Glomerular endothelial cell (primary cell): ENCODE data around the gene HRG. TPM values are rescaled to one million over a fixed set of nuclear protein-coding genes. Genes with fewer than 3 reads are reported as not detected.
"Not testable (repeated sequence)": the region's sequence is repeated elsewhere in the genome, so short reads cannot be mapped to it uniquely, and the experiment has no call there.

Experiments used
- DNase-seq: peaks from one replicate; pipeline ENCODE4 v3.0.0-alpha.2; 2011; ENCODE audit warnings: low read depth, low spot score; ENCODE audit errors: extremely low read depth
- total RNA-seq: library from RNA; depleted of rRNA; stranded (reverse); fragments of >200 nt; gene quantifications from 2 replicates; pipeline ENCODE4 v1.2.3, GENCODE V29; 2015

HRG gene
- total RNA-seq, 1 donor from 2014 or later, result not detected

- no peak for DNase-seq
These were observed 12.8 kb downstream of the HRG start for GRCh38 chr3:186678604-186679003.

DNA sequence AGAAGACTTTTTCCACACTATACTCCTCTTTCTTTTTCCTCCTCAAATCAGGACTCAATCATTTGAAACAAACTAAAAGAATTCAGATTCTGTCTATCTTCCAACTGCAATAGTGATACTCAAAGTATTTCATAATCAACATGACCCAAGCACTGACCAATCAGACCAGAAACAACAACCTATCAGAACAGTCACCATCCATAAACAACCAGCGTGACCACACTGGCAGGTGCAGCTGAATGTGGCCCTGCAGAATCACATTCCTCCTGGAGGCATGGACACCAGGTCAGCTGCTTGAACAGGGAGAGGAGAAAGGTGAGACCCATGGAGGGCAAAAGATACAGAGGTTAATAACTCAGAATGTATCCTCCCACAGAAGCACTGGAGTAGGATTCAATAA lies 13.3 kb downstream of the HRG start:
- no peak for DNase-seq

GRCh38 chr3:186680869-186681268 lies 15.1 kb downstream of the HRG start:
- DNase-seq, result no peak

DNA sequence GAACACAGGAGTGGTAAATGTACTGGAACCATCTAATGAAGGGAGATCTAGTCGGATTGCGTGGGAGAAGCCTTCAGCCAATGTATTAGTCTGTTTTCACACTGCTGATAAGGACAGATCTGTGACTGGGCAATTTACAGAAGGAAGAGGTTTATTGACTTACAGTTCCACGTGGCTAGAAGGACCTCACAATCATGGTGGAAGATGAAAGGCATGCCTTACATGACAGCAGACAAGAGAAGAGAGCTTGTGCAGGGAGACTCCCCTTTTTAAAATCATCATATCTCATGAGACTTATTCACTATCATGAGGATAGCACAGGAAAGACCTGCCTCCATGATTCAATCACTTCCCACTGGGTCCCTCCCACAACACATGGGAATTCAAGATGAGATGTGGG lies 17.0 kb downstream of the HRG start:
- DNase-seq, result no peak

- no peak for DNase-seq
These were observed 18.2 kb downstream of the HRG start for GRCh38 chr3:186683979-186684378.

- DNase-seq, result not testable (repeated sequence)
These were observed 20.7 kb downstream of the HRG start for GRCh38 chr3:186686475-186686874.

DNA sequence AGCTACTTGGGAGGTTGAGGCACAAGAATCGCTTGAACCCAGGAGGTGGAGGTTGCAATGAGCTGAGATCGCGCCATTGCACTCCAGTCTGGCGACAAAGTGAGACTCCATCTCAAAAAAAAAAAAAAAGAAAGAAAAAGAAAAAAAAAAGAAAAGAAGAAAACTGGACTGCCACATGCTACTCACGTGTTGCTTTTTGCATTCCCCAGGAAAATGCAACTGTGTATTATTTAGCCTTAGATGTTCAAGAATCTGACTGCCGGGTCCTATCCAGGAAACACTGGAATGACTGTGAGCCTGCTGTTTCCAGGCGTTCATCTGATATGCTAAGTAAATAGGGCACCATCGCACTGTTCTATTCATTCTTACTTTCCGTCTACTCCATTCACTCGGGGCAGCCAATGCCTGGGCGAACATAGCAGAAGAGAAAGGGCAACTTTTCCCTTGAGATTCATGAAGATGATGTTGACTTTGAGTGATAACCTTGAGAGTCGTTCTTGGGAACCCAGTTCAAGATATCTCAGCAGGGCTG lies 21.4 kb downstream of the HRG start:
- DNase-seq, result no peak

- not testable (repeated sequence) for DNase-seq
These were observed 24.5 kb downstream of the HRG start for GRCh38 chr3:186690304-186690703.

DNA sequence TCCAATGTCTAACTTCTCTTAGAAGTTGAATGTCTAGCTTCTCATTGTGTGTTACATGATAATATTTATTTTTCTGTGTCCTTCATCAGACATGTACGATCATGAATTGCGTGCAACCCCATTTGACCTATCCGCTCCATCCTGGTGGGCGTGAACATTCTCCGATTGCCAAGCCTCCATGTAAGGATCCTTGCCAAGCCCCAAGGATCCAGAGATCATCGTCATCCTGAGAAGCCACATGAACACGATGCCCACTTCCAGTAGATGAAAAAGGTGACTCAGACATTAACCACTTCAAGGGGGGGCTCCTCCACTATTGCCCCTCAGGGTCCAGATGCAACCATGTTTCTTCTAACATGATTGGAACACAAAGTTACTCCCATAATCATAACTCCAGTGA lies 25.9 kb downstream of the HRG start:
- no peak for DNase-seq

DNA sequence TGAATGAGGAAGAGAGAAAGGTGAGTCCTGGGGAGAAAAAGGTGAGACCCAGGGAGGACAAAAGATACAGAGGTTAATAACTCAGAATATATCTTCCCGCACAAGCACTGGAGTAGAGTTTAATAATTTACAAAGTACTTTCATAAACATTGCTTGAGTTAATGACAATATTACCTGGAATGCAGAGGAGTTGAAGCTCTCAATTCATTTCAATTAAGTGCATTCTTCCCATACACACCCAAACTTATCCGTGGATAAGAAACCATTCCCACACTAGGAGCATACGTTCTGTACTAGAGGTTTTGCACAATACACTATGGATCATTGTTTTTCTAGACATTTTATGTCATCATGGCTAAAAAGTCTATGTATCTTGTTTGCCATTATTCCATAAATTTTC lies 28.0 kb downstream of the HRG start:
- DNase-seq, result no peak

DNA sequence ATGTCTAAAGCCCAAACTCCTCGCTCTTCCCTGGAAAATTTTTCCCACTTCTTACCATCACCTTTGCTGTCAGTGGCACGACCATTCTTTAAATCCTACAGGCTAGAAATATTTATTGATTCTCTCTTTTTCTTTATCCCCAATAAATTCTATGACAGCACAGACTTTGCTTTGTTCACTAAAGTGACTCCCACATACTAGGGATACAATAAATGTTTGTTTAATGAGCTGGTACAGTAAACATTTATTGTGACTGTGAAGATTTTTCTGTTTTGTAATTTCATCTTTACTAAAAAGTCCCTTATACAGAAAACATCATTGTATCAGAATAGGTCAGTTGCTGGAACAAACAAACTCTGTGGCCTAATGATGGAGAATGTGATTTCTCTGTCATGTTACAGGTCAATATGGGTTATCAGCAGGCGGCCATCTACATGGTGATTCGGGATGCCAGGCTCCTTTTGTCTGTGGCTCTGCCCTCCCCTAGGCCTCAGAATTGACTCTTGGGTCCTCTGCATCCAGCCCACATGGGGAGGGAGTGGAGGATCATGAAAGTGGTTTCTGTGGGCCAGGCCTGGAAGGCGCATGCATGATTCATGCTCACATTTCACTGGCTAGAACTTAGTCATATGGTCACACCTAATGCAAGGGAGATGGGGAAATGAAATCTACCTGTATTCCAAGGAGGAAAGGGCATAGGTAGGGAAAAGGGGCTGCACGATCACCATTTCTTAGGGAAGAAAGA lies 28.6 kb downstream of the HRG start:
- DNase-seq, result no peak

DNA sequence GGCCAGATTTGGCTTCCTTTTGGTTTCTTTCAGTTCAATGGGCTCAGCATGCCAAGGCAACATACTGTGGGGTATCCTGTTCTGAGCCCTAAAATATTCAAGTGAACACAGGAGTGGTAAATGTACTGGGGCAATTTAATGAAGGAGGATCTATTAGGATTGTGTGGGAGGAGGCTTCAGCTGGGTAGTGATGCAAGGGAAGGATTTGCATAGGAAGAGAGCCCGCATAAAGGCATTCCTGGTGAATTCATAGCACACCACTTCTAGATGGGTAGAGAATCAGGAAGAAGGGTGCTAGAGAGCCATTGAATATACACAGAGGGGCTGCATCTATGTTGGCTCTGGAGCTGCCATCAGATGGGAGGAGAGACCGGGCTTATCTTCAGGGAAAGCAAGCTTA lies 30.7 kb downstream of the HRG start:
- DNase-seq, result no peak

DNA sequence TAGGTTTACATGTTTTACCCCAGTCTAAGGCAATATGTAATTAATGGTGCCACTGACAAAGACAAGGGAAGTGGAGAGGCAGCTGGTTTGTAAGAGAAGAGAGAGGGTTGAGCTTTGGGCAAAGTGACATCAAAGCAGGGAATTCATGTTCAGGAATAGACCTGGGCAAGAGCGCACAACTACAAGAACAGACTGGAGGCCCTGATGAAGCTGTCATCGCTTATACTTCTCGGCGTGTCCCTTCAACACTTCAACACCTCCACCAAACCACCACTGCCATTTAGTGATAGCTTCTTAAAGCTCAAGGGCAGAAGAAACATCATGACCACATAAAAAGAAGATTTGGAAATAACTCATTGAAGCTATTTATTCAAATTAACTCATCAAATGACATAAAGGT lies 31.7 kb downstream of the HRG start:
- DNase-seq, result no peak

- DNase-seq, result no peak
These were observed 34.5 kb downstream of the HRG start for GRCh38 chr3:186700267-186700666.

DNA sequence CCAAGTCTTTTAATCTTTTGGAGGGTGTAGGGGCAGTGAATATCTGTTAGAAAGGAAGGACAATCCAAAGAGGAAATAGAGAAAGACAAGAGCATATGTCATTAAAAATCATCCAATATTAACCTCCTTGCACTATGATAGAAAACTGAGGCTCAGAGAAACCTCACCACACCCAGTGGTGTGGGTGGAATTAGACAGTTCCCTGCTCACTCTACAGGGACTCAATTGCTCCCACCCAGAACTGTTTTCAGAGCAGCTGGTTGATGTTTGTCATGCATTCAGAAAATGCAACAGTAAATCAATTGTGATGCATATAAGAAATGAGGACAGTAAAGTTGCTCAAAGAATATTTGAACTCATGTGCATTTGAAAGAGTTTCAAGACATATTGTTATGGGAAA lies 36.6 kb downstream of the HRG start:
- not testable (repeated sequence) for DNase-seq

- no peak for DNase-seq
These were observed 40.3 kb downstream of the HRG start for GRCh38 chr3:186705882-186706780.

DNA sequence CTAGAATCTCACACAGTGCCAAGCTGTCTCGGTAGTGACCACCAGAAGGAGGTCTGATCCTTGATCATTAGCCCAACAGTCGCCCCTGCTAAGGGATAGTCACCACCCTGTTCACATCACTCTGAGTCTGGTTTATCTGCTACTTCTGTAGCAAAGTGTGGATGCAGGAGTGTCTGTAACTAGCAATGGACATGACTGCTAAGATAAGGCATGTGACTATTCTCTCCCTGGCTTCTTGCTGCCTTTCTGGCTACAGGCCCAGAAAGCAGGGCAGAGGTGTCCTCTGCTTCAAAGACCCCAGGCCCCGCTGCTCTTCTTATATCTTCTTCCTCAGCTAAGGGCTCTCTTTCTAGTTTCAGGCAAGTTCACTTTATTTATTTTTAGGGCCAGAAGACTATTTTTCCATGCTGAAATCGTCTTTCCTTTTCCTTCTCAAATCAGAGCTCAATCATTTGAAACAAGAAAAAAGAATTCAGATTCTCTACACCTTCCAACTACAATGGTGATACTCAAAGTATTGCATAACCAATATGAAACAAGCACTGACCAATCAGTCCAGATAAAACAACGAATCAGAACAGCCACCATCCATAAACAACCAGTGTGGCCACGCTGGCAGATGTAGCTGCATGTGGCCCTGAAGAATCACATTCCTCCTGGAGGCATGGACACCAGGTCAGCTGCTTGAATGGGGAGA lies 43.3 kb downstream of the HRG start:
- DNase-seq, result no peak

- not testable (repeated sequence) for DNase-seq
These were observed 44.9 kb downstream of the HRG start for GRCh38 chr3:186710694-186711093.

- no peak for DNase-seq
These were observed 47.7 kb downstream of the HRG start for GRCh38 chr3:186713499-186713898.

GRCh38 chr3:186717039-186717457 lies 51.2 kb downstream of the HRG start, which contains the start of gene KNG1:
Gene KNG1 (plus strand): TSS chr3:186717359. CDS start chr3:186717543, 184 bp downstream.
- DNase-seq, result no peak
